Left ventricle myocardium inferior (tissue), 1 donor: ENCODE data around the gene ACBD3. TPM values are rescaled to one million over a fixed set of nuclear protein-coding genes. Genes with fewer than 3 reads are reported as not detected.

Experiments used
- DNase-seq: peaks from one replicate; pipeline ENCODE4 v3.0.0-alpha.2; 2020
- H3K27ac ChIP-seq: fragments of 200-600 bp; replicated peaks from 2 replicates; pipeline ENCODE4 v1.8.0; 2021
- H3K27me3 ChIP-seq: fragments of 200-600 bp; 2 replicates; pipeline ENCODE4 v1.8.0; 2021; ENCODE audit warnings: low read depth
- H3K36me3 ChIP-seq: fragments of 200-600 bp; 2 replicates; pipeline ENCODE4 v1.8.0; 2021
- H3K4me1 ChIP-seq: fragments of 200-600 bp; 2 replicates; pipeline ENCODE4 v1.8.0; 2021
- H3K4me3 ChIP-seq: fragments of 200-600 bp; 2 replicates; pipeline ENCODE4 v1.8.0; 2021; ENCODE audit warnings: mild to moderate bottlenecking, moderate library complexity
- H3K9me3 ChIP-seq: fragments of 200-600 bp; replicated peaks from 2 replicates; pipeline ENCODE4 v1.8.0; 2021
- CTCF ChIP-seq: fragments of 200-600 bp; IDR thresholded peaks from 2 replicates; pipeline ENCODE4 v1.8.0; 2021; ENCODE audit warnings: antibody characterized with exemption, mild to moderate bottlenecking, borderline replicate concordance
- intact Hi-C: fragments of 100-400 bp; cut with micrococcal nuclease; formaldehyde crosslinking; loops from one replicate; pipeline ENCODE4 v1.11.0; 2022
- total RNA-seq: library from RNA; stranded (reverse); fragmentation: NEBNext Ultra II Directional; extraction: Animal tissue kit (Norgen Biotek cat#: 25700); gene quantifications from one replicate; pipeline ENCODE4 v1.2.1, GENCODE V29; 2021
- donor health status: DM: no; HTN: yes; CAD: no; lungs with severe emphysema.

Gene ACBD3
- total RNA-seq, 1 donor from 2014 or later = 29.6 TPM

GRCh38 chr1:226107471-226108460 lies 78.8 kb downstream of the ACBD3 start:
- H3K9me3 ChIP-seq = no peaks in the 10 kb centered on the region
- DNase-seq = no peak
- no peaks in the 10 kb centered on the region for H3K27me3 ChIP-seq
- TF ChIP-seq CTCF = no peak
- H3K4me3 ChIP-seq = no peak overlapping the region
- intact Hi-C loops = no loop called here
- peaks cover 42% of the 10 kb centered on the region for H3K4me1 ChIP-seq
- no peaks in the 10 kb centered on the region for H3K36me3 ChIP-seq
- peak overlapping the region; percentile 99 for H3K27ac ChIP-seq

GRCh38 chr1:226104671-226105121 lies 81.8 kb downstream of the ACBD3 start:
- TF ChIP-seq CTCF = no peak

GRCh38 chr1:226100436-226101391 lies 85.8 kb downstream of the ACBD3 start:
- no peak for TF ChIP-seq CTCF
- H3K27ac ChIP-seq = no peak overlapping the region
- no peaks in the 10 kb centered on the region for H3K9me3 ChIP-seq
- intact Hi-C loops = no loop called here
- peak; percentile 32 for DNase-seq
- peaks cover 9% of the 10 kb centered on the region for H3K4me1 ChIP-seq
- peaks cover 5% of the 10 kb centered on the region for H3K27me3 ChIP-seq
- no peaks in the 10 kb centered on the region for H3K36me3 ChIP-seq
- peak overlapping the region; percentile 60 for H3K4me3 ChIP-seq

More at GRCh38 chr1:226104671-226105121, 81.8 kb downstream of the ACBD3 start:
- Histone ChIP-seq H3K4me1 (peaks cover 24% of the 10 kb centered on the region), H3K9me3 (no peaks in the 10 kb centered on the region), H3K4me3 (no peak overlapping the region), H3K27me3 (no peaks in the 10 kb centered on the region), H3K27ac (no peak overlapping the region), H3K36me3 (no peaks in the 10 kb centered on the region)
- intact Hi-C loops = no loop called here
- no peak for DNase-seq

GRCh38 chr1:226098870-226099835 lies 87.4 kb downstream of the ACBD3 start:
- Histone ChIP-seq H3K36me3 (no peaks in the 10 kb centered on the region), H3K27me3 (peaks cover 5% of the 10 kb centered on the region), H3K4me1 (peaks cover 9% of the 10 kb centered on the region), H3K27ac (no peak overlapping the region), H3K9me3 (no peaks in the 10 kb centered on the region), H3K4me3 (no peak overlapping the region)
- no peak for TF ChIP-seq CTCF
- intact Hi-C loops = no loop called here
- no peak for DNase-seq
